Muscle layer of colon (tissue), 2 donors: ENCODE measurements around the gene GPC6.
A peak's percentile ranks its signal among the peaks of the same experiment; 100 is the strongest.
"Not testable (repeated sequence)": the region's sequence is repeated elsewhere in the genome, so short reads cannot be mapped to it uniquely, and the experiment has no call there.

ENCODE experiments used
- H3K27ac ChIP-seq: one replicate; pipeline ENCODE4 v1.7.0; 2013; ENCODE audit warnings: low read depth, mild to moderate bottlenecking, low read length, moderate library complexity
- H3K27me3 ChIP-seq, 2 donors: one replicate each; pipeline ENCODE4 v1.7.0; 2013; ENCODE audit warnings: low read length in 2 of 2, mild to moderate bottlenecking in 2 of 2; ENCODE audit not compliant: insufficient read depth in 2 of 2, control insufficient read depth in 1 of 2
- H3K36me3 ChIP-seq: one replicate; pipeline ENCODE4 v1.7.0; 2013; ENCODE audit warnings: mild to moderate bottlenecking, low read length; ENCODE audit not compliant: insufficient read depth
- H3K4me1 ChIP-seq: one replicate; pipeline ENCODE4 v1.7.0; 2013; ENCODE audit warnings: mild to moderate bottlenecking, low read length; ENCODE audit not compliant: insufficient read depth
- H3K4me3 ChIP-seq, 2 donors: one replicate each; pipeline ENCODE4 v1.7.0; 2013; ENCODE audit warnings: low read length in 2 of 2, low read depth in 1 of 2, mild to moderate bottlenecking in 1 of 2, moderate library complexity in 1 of 2
- H3K9ac ChIP-seq: one replicate; pipeline ENCODE4 v1.7.0; 2013; ENCODE audit warnings: low read length
- H3K9me3 ChIP-seq: one replicate; pipeline ENCODE4 v1.7.0; 2013; ENCODE audit warnings: mild to moderate bottlenecking, low read length
- donor health status: abdominal sarcoma.
- donor health status: Adenocarcinoma of cecum.

Gene GPC6

GRCh38 chr13:94329754-94330551 is 1103.3 kb downstream of the GPC6 start:
- H3K9ac ChIP-seq, result no peak overlapping the region
- no peaks in the 10 kb centered on the region for H3K27me3 ChIP-seq
- peak overlapping the region in 1 of 2 donors; percentile 5 for H3K4me3 ChIP-seq
- no peaks in the 10 kb centered on the region for H3K36me3 ChIP-seq
- H3K9me3 ChIP-seq, result no peaks in the 10 kb centered on the region
- peak overlapping the region; percentile 3 for H3K27ac ChIP-seq
- peaks cover 44% of the 10 kb centered on the region for H3K4me1 ChIP-seq

- Histone ChIP-seq H3K27ac (no peak overlapping the region), H3K36me3 (no peaks in the 10 kb centered on the region), H3K4me1 (peaks cover 46% of the 10 kb centered on the region), H3K9ac (no peak overlapping the region), H3K4me3 (no peak overlapping the region), H3K27me3 (no peaks in the 10 kb centered on the region), H3K9me3 (no peaks in the 10 kb centered on the region)
Observed at GRCh38 chr13:94330552-94331071, 1104.0 kb downstream of the GPC6 start.

GRCh38 chr13:94331281-94331680 is 1104.7 kb downstream of the GPC6 start:
- H3K4me1 ChIP-seq, result peaks cover 53% of the 10 kb centered on the region
- peak overlapping the region; percentile 65 for H3K27ac ChIP-seq
- no peaks in the 10 kb centered on the region for H3K27me3 ChIP-seq
- no peak overlapping the region for H3K9ac ChIP-seq
- H3K36me3 ChIP-seq, result no peaks in the 10 kb centered on the region
- no peak overlapping the region for H3K4me3 ChIP-seq
- no peaks in the 10 kb centered on the region for H3K9me3 ChIP-seq

- Histone ChIP-seq H3K9me3 (no peaks in the 10 kb centered on the region), H3K36me3 (no peaks in the 10 kb centered on the region), H3K27ac (peak overlapping the region; percentile 65), H3K4me3 (peak overlapping the region in 1 of 2 donors; percentile 8), H3K27me3 (no peaks in the 10 kb centered on the region), H3K9ac (no peak overlapping the region), H3K4me1 (peaks cover 55% of the 10 kb centered on the region)
Observed at GRCh38 chr13:94332359-94333096, 1105.9 kb downstream of the GPC6 start.

- Histone ChIP-seq H3K36me3 (no peaks in the 10 kb centered on the region), H3K27me3 (no peaks in the 10 kb centered on the region), H3K4me1 (peaks cover 55% of the 10 kb centered on the region), H3K9me3 (no peaks in the 10 kb centered on the region), H3K9ac (no peak overlapping the region), H3K4me3 (peak overlapping the region in 1 of 2 donors; percentile 8), H3K27ac (no peak overlapping the region)
Observed at GRCh38 chr13:94333131-94333820, 1106.7 kb downstream of the GPC6 start.

- no peak overlapping the region for H3K4me3 ChIP-seq
- H3K4me1 ChIP-seq, result peaks cover 36% of the 10 kb centered on the region
- no peak overlapping the region for H3K27ac ChIP-seq
- H3K36me3 ChIP-seq, result no peaks in the 10 kb centered on the region
- H3K27me3 ChIP-seq, result no peaks in the 10 kb centered on the region
- no peaks in the 10 kb centered on the region for H3K9me3 ChIP-seq
- no peak overlapping the region for H3K9ac ChIP-seq
Observed at GRCh38 chr13:94335761-94336526, 1109.3 kb downstream of the GPC6 start.

GRCh38 chr13:94339116-94339687 is 1112.6 kb downstream of the GPC6 start:
- peaks cover 28% of the 10 kb centered on the region for H3K4me1 ChIP-seq
- H3K9me3 ChIP-seq, result no peaks in the 10 kb centered on the region
- no peak overlapping the region for H3K4me3 ChIP-seq
- H3K9ac ChIP-seq, result no peak overlapping the region
- no peak overlapping the region for H3K27ac ChIP-seq
- H3K36me3 ChIP-seq, result no peaks in the 10 kb centered on the region
- no peaks in the 10 kb centered on the region for H3K27me3 ChIP-seq

- H3K27me3 ChIP-seq, result no peaks in the 10 kb centered on the region
- H3K27ac ChIP-seq, result peak overlapping the region; percentile 14
- peaks cover 23% of the 10 kb centered on the region for H3K4me1 ChIP-seq
- no peaks in the 10 kb centered on the region for H3K9me3 ChIP-seq
- no peaks in the 10 kb centered on the region for H3K36me3 ChIP-seq
- no peak overlapping the region for H3K9ac ChIP-seq
- no peak overlapping the region for H3K4me3 ChIP-seq
Observed at GRCh38 chr13:94342436-94343242, 1116.0 kb downstream of the GPC6 start.

GRCh38 chr13:94343243-94343585 is 1116.6 kb downstream of the GPC6 start:
- H3K27me3 ChIP-seq, result no peaks in the 10 kb centered on the region
- H3K9ac ChIP-seq, result no peak overlapping the region
- H3K4me1 ChIP-seq, result peaks cover 23% of the 10 kb centered on the region
- H3K27ac ChIP-seq, result peak overlapping the region; percentile 14
- no peak overlapping the region for H3K4me3 ChIP-seq
- no peaks in the 10 kb centered on the region for H3K36me3 ChIP-seq
- H3K9me3 ChIP-seq, result no peaks in the 10 kb centered on the region

GRCh38 chr13:94343687-94344086 is 1117.1 kb downstream of the GPC6 start:
- not testable (repeated sequence) for H3K4me3 ChIP-seq, H3K36me3 ChIP-seq, H3K9ac ChIP-seq, H3K27me3 ChIP-seq, H3K9me3 ChIP-seq
- Histone ChIP-seq H3K4me1 (peaks cover 23% of the 10 kb centered on the region), H3K27ac (peak overlapping the region; percentile 14)
